ENCODE results near the gene SERPINB5. TPM values are rescaled to one million over a fixed set of nuclear protein-coding genes. Genes with fewer than 3 reads are reported as not detected.
"Not testable (repeated sequence)": the region's sequence is repeated elsewhere in the genome, so short reads cannot be mapped to it uniquely, and the experiment has no call there.

Gene SERPINB5
- total RNA-seq, 2 experiments from 2014 or later, result not detected

DNA sequence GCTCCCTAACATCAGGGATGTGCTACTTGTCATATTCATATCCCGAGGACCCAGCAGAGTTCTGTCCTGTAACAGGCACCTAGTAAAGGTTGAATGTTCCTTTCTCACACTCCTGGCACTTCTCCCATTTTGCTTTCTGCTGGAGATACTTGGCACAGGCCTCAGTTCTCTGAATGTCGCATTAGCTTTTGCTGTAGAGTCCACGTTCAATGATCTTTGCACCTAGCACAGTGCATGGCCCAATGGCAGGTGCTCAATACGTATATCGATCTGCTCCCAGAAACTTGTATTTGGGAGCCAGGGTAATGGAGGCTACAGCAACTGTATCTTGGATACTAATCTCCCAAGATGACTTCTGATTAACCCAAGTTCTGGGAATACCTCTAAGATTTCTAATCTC, 29.7 kb upstream of the SERPINB5 start:
- Mint-ChIP-seq H3K9me3 (ENCODE audit: low read depth) (no peaks in the 10 kb centered on the region), H3K4me3 (no peak overlapping the region), H3K27ac (no peak overlapping the region), H3K36me3 (no peaks in the 10 kb centered on the region), H3K27me3 (peaks cover 4% of the 10 kb centered on the region), H3K4me1 (no peaks in the 10 kb centered on the region)
- DNase-seq (no peak), ATAC-seq (no peak)
- CTCF ChIA-PET, result interaction anchor here (0.8 to 1.6 kb wide), 2 partner anchors 106 to 119 kb away, joined by 3 to 4 read pairs; no protein-coding TSS in a partner anchor

DNA sequence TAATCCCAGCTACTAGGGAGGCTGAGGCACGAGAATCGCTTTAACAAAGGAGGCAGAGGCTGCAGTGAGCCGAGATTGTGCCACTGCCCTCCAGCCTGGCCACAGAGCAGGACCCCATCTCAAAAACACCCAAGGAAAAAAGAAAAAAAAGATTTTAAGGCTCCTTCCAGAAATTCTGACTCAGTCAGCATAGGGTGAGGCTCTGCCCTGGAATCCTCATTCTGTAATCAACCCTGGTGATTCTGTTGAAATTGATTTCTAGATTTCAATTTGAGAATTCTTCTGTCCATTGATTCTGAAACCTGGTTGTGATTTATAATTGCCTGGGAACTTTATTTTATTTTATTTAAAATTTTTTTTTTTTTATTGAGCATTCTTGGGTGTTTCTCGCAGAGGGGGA, 27.3 kb upstream of the SERPINB5 start:
- no peaks in the 10 kb centered on the region for H3K4me1 Mint-ChIP-seq
- no peak for ATAC-seq

DNA sequence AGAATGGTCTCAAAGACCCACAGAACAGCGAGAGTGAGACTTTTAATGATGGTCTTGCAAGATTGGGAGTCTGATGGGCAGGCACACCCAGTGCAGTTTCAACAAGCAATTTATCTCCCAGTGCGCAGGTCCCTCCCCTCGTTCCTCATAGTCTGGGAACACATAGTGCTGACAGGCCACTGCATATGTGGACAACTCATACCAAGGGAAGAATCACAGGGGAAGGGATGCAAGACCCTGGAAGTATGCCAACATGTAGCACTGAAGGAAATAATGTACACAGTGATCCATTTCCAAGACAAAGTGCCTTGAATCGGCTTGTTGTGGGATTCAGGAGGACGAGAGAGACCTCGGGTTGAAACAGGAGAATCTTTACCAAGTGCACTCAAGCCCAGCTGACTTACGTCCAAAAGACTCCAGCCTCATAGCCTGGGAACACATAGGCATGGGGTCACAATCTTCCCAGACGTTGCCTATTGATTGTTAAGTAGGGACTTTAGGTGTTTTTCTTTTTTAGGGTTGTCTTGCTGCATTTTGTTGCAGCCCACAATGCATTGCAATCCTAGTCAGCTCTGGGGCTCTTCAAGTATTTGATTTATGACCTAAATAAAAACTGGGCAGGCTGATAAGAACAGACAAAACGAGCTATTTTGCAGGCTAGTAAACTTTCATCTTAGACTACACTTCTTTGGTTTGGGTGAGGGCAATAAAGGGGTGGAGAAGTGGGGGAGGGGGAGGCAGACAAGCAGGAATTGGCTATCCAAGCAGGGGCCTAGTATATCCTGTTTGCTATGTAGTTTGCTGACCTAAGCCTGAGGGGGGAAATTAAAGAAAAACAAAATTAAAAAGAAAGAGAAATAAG, 24.7 kb upstream of the SERPINB5 start:
- Mint-ChIP-seq H3K36me3 (no peaks in the 10 kb centered on the region), H3K9me3 (ENCODE audit: low read depth) (no peaks in the 10 kb centered on the region), H3K27me3 (peaks cover under 1% of the 10 kb centered on the region), H3K4me1 (no peaks in the 10 kb centered on the region), H3K27ac (no peak overlapping the region), H3K4me3 (no peak overlapping the region)
- DNase-seq, result no peak
- ATAC-seq, result no peak
- CTCF ChIA-PET, result no interaction called here

More for the DNA sequence above, 27.3 kb upstream of the SERPINB5 start:
- Mint-ChIP-seq H3K36me3 (no peaks in the 10 kb centered on the region), H3K4me3 (no peak overlapping the region), H3K27me3 (no peaks in the 10 kb centered on the region), H3K27ac (no peak overlapping the region), H3K9me3 (ENCODE audit: low read depth) (no peaks in the 10 kb centered on the region)
- CTCF ChIA-PET, result no interaction called here
- no peak for DNase-seq

DNA sequence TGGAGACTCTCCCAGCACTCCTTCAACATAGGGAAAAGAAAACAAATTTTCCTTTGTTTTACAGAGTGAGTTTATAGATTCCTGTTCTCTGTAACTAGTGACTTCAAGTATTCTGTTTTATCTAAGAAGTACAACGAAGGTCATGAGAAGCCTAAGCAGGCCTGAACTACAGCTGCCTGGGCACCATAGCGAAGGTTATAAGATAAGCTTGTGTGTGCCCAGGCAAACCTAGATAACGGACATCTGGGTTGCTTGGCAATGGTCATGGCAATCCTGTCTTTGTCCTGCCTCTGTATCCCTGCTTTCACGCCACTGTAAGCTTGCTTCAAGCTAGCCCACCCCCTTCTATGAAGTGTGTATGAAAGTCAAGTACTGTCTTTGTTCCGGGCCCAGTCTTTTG, 24.0 kb upstream of the SERPINB5 start:
- not testable (repeated sequence) for H3K27ac Mint-ChIP-seq; DNase-seq; H3K4me3 Mint-ChIP-seq; H3K27me3 Mint-ChIP-seq; H3K36me3 Mint-ChIP-seq; H3K9me3 Mint-ChIP-seq (ENCODE audit: low read depth); H3K4me1 Mint-ChIP-seq; ATAC-seq
- CTCF ChIA-PET, result interaction anchor here (1.1 to 1.3 kb wide), 2 partner anchors 13 to 111 kb away, joined by 3 read pairs; no protein-coding TSS in a partner anchor

DNA sequence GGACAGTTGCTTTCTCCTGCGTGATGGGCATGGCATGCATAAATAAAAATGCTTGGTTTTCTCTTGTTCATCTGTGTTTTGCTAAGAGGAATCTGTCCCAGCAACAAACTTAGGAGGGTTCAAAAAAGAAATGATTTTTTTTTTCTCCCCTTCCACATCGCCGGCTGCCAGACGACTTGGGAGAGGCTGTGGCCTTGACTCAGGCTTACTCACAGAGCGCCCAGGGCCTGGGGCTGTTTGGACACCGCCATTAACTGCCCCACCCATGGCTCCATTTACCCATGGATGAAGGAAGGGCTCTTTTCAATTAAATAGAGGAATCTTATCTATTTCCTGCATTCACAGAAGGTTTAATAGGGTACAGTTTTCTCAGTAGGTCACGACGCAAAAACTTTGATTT, 22.3 kb upstream of the SERPINB5 start:
- Mint-ChIP-seq H3K27me3 (peaks cover 4% of the 10 kb centered on the region), H3K27ac (no peak overlapping the region), H3K4me3 (no peak overlapping the region), H3K4me1 (no peaks in the 10 kb centered on the region), H3K36me3 (no peaks in the 10 kb centered on the region), H3K9me3 (ENCODE audit: low read depth) (no peaks in the 10 kb centered on the region)
- DNase-seq (no peak), ATAC-seq (no peak)
- CTCF ChIA-PET, result no interaction called here

DNA sequence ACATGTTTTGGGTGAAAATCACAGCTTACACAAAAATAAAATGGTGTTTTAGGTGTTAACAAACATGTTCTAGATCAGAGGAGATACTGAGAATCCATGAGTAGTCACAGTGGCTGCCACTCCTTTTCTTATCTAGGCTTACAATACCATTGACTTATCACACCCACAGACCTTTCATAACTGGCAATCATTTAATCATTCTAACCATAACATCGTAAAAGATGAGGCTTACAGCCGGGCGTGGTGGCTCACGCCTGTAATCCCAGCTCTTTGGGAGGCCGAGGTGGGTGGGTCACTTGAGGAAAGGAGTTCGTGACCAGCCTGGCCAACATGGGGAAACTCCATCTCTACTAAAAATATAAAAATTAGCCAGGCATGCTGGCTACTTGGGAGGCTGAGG, 18.8 kb upstream of the SERPINB5 start:
- H3K36me3 Mint-ChIP-seq, result no peaks in the 10 kb centered on the region
- peaks cover 25% of the 10 kb centered on the region for H3K27me3 Mint-ChIP-seq
- no peaks in the 10 kb centered on the region for H3K4me1 Mint-ChIP-seq
- CTCF ChIA-PET, result interaction anchor here (0.9 kb wide), 1 partner anchor 92 kb away, joined by 3 read pairs; no protein-coding TSS in a partner anchor
- no peak overlapping the region for H3K4me3 Mint-ChIP-seq
- no peak for DNase-seq
- ATAC-seq, result no peak
- no peaks in the 10 kb centered on the region for H3K9me3 Mint-ChIP-seq (ENCODE audit: low read depth)
- no peak overlapping the region for H3K27ac Mint-ChIP-seq

DNA sequence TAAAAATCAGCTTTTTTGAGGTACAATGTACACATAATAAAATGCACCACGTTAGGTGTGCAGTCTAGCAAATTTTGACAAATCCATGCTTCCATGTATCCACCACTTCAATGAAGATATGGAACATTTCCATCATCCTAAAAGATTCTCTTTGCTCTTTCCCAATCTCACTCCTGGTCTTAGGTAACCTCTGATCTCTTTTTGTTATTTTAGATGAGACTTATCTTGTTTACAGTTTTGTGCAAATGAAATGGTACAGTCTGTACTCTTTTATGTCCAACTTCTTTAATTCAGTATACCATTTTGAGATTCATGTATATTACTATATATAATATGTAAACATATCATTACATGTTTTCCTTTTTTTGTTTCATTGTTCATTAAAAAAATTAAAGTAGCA, 16.3 kb upstream of the SERPINB5 start:
- ATAC-seq (no peak), DNase-seq (no peak)
- Mint-ChIP-seq H3K27ac (no peak overlapping the region), H3K4me3 (no peak overlapping the region), H3K27me3 (peaks cover 39% of the 10 kb centered on the region), H3K4me1 (no peaks in the 10 kb centered on the region), H3K36me3 (no peaks in the 10 kb centered on the region), H3K9me3 (ENCODE audit: low read depth) (no peaks in the 10 kb centered on the region)
- CTCF ChIA-PET, result no interaction called here

DNA sequence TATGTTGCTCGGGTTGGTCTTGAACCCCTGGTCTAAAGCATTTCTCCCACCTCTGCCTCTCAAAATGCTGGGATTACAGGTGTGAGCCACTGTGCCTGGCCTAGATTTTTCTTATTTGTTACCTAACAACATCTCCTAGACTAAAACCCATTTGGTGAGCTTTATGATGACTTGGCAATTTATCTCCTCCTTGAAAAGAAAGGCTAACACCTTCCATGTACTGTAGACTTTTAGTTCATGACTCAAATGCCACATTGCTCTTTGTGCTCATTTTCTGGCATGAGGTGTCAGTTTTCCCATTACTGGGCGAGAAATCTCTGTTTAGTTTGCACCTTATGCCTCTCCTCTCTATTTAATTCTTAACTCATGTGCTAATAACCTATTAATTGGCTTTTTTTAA, 12.3 kb upstream of the SERPINB5 start:
- Mint-ChIP-seq H3K4me1 (no peaks in the 10 kb centered on the region), H3K4me3 (no peak overlapping the region), H3K36me3 (no peaks in the 10 kb centered on the region), H3K27me3 (peaks cover 48% of the 10 kb centered on the region), H3K9me3 (ENCODE audit: low read depth) (no peaks in the 10 kb centered on the region), H3K27ac (no peak overlapping the region)
- no peak for DNase-seq
- CTCF ChIA-PET, result interaction anchor here (1.1 kb wide), 1 partner anchor 53 kb away, joined by 3 read pairs; no protein-coding TSS in a partner anchor
- ATAC-seq, result no peak

DNA sequence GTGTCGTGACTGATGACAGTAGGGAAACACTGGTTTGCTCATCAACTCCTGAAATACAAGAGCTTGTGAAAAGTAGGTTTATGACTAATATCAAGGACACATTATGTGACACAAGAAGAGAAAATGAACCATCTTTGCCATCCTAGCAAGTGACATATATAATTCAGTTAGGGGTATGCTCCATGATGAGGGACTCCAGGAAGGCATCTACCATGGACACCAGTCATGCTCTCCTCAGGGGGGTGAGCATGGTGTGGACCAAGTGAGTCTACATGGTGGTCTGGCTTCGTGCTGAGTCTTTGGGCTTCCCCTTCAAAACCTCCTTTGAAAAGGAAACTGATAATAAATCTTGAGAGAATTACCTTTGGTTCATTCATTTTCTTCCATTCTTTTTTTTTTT, 11.7 kb upstream of the SERPINB5 start:
- no peak overlapping the region for H3K27ac Mint-ChIP-seq
- ATAC-seq (no peak), DNase-seq (no peak)
- H3K4me1 Mint-ChIP-seq, result no peaks in the 10 kb centered on the region
- no peak overlapping the region for H3K4me3 Mint-ChIP-seq
- H3K27me3 Mint-ChIP-seq, result peaks cover 48% of the 10 kb centered on the region
- CTCF ChIA-PET, result interaction anchor here (1.1 kb wide), 1 partner anchor 53 kb away, joined by 3 read pairs; no protein-coding TSS in a partner anchor
- no peaks in the 10 kb centered on the region for H3K9me3 Mint-ChIP-seq (ENCODE audit: low read depth)
- H3K36me3 Mint-ChIP-seq, result no peaks in the 10 kb centered on the region

DNA sequence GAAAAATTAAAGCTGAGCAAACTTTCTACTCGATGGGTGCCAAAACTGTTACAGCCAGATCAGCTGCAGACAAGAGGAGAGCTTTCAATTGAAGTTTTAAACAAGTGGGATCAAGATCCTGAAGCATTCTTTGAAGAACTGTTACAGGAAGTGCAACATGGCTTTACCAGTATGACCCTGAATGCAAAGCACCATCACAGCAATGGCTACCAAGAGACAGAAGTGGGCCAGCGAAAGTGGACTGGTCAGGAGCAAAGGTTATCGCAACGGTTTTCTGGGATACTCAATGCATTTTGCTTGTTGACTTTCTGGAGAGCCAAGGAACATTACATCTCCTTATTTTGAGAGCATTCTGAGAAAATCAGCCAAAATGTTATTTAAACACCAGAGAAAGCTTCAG, 9.1 kb upstream of the SERPINB5 start:
- H3K27ac Mint-ChIP-seq, result no peak overlapping the region
- peaks cover 33% of the 10 kb centered on the region for H3K27me3 Mint-ChIP-seq
- no peak overlapping the region for H3K4me3 Mint-ChIP-seq
- DNase-seq (no peak), ATAC-seq (no peak)
- H3K36me3 Mint-ChIP-seq, result no peaks in the 10 kb centered on the region
- H3K9me3 Mint-ChIP-seq (ENCODE audit: low read depth), result no peaks in the 10 kb centered on the region
- no peaks in the 10 kb centered on the region for H3K4me1 Mint-ChIP-seq
- CTCF ChIA-PET, result no interaction called here

DNA sequence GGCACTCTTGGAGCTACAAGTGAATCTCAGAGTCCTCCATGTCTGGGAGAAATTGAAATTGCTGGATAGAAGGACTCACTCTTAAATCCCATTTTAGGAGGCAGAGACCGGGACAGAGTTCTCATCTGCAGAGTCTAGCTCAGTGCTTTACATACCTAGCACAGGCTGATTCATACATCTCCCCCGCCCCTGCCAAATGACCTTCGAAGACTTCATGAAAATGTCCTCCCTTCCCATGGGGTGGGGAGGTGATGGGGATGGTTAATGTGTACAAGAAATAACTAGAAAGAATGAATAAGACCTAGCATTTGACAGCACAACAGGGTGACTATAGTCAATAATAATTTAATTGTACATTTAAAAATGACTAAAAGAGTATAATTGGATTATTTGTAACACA, 8.2 kb upstream of the SERPINB5 start:
- DNase-seq (no peak), ATAC-seq (no peak)
- Mint-ChIP-seq H3K9me3 (ENCODE audit: low read depth) (no peaks in the 10 kb centered on the region), H3K36me3 (no peaks in the 10 kb centered on the region), H3K4me3 (no peak overlapping the region), H3K27me3 (peaks cover 31% of the 10 kb centered on the region), H3K4me1 (no peaks in the 10 kb centered on the region), H3K27ac (no peak overlapping the region)
- CTCF ChIA-PET, result no interaction called here

DNA sequence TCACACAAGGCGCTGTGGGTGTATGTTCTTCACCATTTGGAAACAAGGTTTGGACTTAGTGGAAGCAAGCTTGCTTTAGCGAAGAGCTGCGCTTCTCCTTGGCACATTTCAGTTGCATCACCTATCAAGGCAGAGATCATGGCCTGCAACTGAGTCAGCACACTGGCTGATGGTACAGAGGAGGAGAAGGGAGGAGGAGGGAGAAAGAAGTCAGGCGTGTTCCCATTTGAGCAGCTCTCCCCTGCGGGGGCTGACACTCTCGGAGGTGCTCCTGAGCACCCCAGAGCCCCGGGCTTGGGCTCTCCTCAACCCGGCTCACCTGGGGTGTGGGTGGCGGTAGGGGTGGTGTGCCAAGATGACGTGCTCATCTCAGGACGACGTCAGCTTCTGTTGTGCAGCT, 6.0 kb upstream of the SERPINB5 start:
- peaks cover 41% of the 10 kb centered on the region for H3K27me3 Mint-ChIP-seq
- no peaks in the 10 kb centered on the region for H3K9me3 Mint-ChIP-seq (ENCODE audit: low read depth)
- no peak overlapping the region for H3K4me3 Mint-ChIP-seq
- H3K36me3 Mint-ChIP-seq, result no peaks in the 10 kb centered on the region
- ATAC-seq (no peak), DNase-seq (no peak)
- H3K4me1 Mint-ChIP-seq, result no peaks in the 10 kb centered on the region
- CTCF ChIA-PET, result no interaction called here
- no peak overlapping the region for H3K27ac Mint-ChIP-seq

DNA sequence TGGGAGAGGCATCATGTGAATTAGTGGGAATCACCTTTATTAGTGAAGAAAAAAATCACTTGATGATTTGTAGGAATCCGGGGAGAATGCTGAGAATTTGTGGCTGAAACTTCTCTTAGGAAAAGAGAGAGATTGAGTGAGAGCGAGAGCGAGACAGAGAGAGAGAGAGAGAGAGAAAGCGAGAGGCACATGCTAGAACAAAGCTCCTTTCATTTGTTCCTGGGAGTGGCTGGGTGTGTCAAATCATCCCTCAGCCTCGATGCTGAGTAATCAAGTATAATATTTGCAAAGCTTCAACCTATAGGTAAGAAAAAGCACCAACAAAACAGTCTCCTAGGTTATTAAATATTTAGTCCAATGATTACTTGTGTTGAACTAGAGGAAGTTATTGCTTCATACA, 4.4 kb upstream of the SERPINB5 start:
- Mint-ChIP-seq H3K36me3 (no peaks in the 10 kb centered on the region), H3K27ac (no peak overlapping the region), H3K9me3 (ENCODE audit: low read depth) (no peaks in the 10 kb centered on the region), H3K4me1 (no peaks in the 10 kb centered on the region), H3K4me3 (no peak overlapping the region), H3K27me3 (peaks cover 35% of the 10 kb centered on the region)
- CTCF ChIA-PET, result no interaction called here
- DNase-seq (no peak), ATAC-seq (no peak)

DNA sequence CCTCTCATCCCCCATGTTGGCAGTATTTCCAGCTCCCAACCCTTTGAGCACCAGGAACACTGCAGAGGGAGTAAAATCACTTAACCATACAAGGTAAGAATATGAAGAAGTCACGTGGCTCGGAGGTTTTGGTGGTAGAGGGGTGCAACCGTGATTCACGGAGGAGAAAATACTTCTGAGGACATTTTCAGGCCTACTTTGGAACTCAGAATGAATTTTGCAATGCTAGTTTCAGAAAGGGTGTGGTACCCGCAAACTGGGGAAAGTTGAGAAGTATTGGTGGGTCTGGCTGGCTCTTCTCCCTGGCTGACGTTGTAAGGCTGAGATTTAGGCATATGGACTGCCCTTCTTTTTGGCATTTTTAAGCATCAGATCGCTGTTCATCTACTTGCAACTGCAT, 442 bp downstream of the SERPINB5 start:
- Mint-ChIP-seq H3K27ac (no peak overlapping the region), H3K4me3 (no peak overlapping the region), H3K27me3 (peaks cover 55% of the 10 kb centered on the region), H3K9me3 (ENCODE audit: low read depth) (no peaks in the 10 kb centered on the region), H3K36me3 (no peaks in the 10 kb centered on the region), H3K4me1 (no peaks in the 10 kb centered on the region)
- ATAC-seq (no peak), DNase-seq (no peak)
- CTCF ChIA-PET, result no interaction called here

Data from activated CD8-positive, alpha-beta memory T cell treated with anti-CD3 and anti-CD28 coated beads, Interleukin-2, amount 10 ng/mL, durations not matched to agents 7 days and 5 days (primary cell).